NK-92 (cell line): ENCODE data around the gene IFITM5.
"Not testable (repeated sequence)": the region's sequence is repeated elsewhere in the genome, so short reads cannot be mapped to it uniquely, and the experiment has no call there.

ENCODE experiments used
- DNase-seq: peaks from one replicate; lab custom pipeline; 2025; ENCODE audit not compliant: unreplicated experiment; lab: John Stamatoyannopoulos, UW

Gene IFITM5

DNA sequence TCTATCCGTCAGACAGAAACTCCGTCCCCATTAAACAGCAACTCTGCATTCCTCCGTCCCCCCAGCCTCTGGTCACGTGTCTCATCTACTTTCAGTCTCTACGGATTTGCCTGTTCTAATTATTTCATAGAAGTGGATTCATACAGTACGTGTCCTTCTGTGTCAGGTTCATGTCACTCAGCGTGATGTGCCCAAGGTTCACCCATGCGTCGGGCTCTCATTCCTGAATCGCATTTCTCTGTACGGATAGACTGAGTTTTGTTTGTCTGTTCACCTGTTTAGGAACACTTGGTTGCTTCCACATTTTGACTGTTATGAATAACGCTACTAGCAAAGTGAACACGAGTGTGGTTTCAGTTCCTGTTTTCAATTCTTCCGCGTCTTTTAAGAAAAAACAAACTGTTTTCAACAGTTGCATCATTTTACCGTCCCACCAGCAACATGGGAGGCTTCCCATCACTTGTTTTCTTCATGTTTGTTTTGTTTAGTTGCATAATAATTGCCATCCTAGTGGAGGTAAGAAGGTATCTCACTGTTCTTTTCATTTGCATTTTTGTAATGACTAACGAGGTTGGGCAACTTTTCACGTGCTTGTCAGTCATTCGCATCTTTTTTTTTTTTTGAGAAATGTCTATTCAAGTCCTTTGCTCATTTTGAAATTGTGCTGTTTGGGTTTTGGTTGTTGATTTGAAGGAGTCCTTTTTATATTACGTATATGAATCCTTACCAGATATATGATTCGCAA lies 30.0 kb downstream of the IFITM5 start:
- no peak for DNase-seq

DNA sequence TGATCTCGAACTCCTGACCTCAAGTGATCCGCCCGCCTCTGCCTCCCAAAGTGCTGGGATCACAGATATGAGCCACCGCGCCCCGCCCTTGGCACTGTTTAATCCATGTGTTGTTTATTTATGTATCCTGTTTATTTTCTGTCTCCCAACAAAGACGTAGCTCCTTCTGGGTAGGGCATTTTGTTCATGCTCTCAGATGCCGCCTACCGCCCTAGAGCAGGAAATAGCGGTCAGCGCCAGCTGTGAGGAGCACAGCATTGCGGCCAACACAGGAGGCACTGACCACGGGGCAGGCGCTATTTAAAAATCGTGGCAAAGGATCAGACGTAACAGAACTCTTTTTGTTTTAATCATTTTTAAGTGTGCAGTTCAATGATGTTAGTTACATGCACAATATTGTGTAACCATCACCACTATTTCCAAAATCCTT lies 30.6 kb downstream of the IFITM5 start:
- not testable (repeated sequence) for DNase-seq

DNA sequence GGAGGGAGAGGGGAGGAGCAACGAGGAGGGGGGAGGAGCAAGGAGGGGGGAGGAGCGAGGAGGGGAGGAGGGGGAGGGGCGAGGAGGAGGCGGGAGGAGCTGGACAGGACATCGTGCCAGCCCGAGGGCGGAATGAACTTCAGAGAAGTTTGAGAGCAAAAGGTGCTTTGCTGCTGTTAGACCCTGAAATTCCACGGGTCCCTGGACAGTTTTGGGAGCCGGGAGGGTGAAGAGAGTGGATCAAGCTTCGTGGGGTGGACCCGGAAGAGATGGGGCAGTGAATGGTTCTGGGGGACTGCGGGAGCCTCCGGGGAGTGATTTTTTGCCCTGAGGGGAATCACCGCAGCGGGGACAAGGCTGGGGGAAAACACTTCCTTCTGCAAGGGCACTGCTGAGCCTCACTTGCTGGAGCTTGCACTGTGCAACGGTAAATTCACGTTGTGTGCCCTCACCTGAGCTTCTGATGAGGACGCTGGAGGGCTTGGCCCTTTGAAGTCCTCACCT lies 31.8 kb downstream of the IFITM5 start:
- no peak for DNase-seq

DNA sequence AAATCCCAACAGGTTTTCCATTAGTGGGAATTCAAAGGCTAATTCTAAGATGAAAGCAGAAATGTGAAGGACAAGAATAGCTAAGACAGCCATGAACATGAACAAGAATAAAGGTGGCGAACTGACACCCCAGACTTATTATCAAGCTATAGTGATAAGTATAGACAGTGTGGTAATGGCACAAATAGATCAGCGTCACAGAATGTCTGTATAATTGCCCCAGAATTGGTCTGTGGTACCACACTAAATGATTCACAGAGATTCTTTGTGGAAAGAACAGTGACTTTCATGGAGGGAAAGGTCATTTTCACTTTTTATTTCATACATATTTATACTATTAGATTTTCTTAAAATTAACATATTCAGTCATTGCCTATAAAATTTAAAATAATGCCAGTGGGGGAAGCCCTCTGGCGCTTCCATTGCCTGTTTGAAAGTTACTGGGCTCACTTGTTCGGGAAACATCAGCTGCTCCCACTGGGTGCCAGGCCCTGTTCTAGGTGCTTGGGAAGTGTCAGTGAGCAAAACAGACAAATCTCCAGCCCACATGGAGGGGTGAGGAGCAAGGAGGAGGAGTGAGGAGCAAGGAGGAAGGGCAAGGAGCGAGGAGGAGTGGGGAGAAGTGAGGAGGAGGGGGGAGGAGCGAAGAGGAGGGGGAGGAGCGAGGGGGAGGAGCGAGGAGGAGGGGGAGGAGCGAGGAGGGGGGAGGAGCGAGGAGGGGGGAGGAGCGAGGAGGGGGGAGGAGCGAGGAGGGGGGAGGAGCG lies 32.5 kb downstream of the IFITM5 start:
- no peak for DNase-seq

DNA sequence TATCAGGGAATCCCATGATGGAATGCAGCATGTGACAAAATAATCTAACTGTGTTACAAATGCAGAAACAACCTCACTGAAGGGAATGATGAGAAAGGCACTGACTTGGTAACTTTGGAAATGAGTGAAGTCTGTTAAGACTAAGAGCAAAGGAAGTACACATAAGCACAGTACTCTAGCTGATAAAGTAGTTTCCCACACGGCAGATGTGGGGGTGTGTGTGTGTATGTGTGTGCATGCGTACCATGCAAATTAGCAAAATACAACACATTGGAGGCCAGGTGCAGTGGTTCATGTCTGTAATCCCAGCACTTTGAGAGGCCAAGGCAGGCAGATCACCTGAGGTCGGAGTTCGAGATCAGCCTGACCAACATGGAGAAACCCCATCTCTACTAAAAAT lies 37.7 kb downstream of the IFITM5 start:
- DNase-seq = no peak

DNA sequence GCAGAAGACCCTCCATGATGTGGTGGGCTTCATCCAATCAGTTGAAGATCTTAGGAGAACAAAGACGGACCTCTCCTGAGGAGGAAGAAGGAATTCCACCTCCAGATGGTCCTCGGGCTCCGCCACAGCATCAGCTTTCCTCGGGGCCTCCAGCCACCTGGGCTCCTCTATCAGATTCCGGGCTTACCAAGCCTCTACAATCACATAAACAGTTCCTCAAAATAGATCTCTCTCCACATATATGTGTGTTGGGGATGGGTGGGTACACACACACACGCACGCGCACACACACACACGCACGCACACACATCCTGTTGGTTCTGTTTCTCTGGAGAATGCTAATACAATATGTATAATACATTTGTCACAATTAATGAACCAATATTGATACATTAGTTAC lies 39.9 kb downstream of the IFITM5 start:
- DNase-seq = no peak

DNA sequence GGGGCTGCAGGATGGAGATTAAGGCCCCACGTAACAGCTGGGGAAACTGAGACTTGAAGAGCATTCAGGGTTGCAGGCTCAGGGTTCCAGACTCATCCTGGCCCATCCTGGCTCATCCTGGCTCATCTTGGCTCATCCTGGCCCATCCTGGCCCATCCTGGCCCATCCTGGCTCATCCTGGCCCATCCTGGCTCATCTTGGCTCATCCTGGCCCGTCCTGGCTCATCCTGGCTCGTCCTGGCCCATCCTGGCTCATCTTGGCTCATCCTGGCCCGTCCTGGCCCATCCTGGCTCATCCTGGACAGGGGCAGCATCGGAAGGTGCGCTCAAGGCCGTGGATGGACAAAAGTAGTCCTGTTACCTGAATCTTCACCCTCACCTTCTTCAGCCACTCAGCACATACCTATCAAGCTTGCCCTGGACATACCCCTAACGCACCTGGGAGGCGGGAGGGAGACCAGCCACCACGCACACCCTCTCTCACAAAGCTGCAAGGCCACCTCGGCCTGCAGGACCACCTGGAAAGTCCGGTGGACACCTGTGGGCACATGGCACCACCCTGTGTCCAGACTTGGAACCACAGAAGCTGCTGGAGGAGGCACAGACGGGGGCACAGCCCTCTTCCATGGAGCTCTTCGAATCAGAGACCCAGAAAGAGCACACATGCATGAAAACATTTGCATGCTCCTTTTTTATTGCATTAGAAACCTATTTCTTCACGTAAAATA lies 41.4 kb downstream of the IFITM5 start:
- no peak for DNase-seq

DNA sequence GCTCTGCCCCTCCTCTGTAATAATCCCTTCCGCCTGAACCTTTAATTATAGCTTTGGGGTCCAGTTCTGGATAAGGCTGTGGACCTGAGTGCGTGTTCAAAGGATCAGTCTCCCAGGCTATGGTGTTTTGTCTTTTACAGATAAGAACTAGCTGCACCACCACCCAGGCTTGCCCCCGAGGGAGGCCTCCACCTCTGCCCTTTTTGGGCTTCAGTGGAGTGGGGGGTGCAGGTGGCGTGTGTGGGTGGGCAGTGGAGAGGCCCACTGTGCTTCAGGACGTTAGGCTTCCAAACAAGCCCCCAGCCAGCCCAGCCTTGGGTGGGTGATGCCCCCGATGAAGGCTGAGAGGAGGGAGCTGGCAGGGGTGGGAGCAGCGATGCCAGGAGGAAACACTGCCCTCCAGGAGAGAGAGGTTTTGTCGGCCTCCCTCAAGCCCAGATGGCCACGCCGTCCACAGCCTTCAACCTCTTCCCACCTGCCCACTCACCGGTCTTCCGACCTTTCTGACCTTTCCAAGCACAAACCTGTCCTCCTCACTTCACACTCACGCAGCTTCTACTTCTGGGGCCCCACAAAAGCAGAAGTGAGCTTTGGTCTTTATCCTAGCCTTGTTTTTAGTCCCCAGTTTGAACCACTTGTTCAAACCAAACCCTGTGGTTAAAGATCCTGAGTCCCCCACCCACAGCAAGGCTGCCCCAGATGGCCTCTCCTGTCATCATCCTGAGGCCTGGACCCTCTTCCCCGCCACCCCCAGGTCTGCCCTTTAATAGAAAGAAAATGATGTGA lies 42.2 kb downstream of the IFITM5 start:
- no peak for DNase-seq

DNA sequence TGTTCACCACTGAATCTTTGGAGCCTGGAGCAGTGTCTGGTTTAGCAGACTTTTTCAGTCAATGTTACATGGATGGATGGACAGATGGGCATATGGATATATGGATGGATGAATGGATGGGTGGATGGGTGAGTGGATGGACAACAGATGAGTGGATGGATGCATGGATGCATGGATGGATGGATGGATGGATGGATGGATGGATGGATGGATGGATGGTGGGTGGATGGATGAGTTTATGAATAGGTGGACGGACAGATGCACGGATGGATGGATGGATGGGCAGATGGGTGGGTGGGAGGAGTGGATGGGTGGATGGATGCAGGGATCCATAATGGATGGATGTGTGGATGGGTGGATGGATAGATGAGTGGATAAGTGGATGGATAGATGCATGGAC lies 43.5 kb downstream of the IFITM5 start:
- no peak for DNase-seq

DNA sequence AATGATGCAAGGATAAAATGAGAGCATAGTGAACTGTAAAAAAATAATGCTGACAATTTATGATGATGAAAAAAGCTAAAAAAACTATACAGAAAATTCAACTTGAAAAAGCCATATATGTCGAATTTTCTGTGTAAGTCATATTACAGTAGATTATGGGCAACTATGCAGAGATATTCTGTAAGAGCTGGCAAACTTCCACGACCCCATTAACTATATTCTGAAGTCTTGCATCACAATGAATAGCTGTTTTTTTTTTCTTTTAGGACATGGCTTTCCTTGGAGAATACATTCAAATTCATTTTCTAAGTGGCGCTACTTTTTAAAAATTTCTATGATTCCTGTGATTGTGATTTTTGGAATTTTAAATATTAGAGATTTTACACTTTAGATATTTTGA lies 44.1 kb downstream of the IFITM5 start:
- no peak for DNase-seq

DNA sequence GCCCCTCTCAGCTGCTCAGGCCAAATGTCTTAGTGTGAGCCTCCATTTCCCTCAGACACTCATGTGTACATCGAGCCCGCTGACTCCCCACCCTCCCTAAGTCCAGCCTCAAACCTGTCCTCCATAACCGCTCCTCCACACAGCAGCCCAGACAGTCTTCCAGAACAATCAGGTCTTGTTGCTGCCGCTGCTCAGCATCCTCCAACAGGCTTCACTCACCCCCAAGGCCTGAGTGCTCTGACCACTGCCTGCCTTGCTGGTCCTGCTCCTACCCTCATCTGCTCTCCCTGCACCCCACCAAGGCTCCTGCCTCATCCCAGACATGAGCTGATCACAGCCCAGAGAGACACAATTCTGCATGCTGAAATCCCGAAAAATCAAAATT lies 45.4 kb downstream of the IFITM5 start:
- DNase-seq = no peak

DNA sequence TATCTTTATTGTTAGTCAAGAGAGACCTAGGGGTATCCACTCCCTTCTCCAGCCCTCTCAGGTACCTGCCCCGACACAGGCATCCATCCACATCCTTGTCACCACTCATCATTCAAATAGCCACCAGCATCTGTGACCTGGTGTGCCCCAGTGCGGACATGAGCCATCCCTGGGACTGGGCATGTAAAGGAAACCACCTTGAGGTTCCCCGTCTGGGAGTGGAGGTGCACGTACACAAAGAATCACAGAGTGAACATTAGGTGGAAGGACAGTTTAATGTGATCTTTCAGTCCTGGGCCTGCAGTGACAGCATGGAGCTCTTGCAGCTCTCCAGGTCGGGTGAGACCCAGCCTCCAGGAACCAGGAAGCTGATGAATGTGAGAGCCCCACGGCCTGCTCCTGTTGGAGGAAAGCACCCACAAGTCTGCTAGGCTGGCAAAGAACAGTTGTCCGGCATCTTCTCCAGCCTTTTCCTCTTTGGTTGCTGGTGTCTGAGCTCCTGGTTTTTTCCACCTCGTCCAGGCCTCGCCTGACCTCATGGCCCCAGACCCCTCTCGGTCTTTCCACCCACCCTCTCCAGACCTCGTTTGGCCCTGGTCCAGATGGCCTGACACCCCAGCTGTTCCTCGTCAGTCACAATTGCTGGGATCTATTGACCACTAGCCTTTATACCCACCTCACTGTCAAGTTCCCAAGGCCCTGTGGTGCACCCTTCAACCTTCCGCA lies 46.0 kb downstream of the IFITM5 start:
- DNase-seq = no peak

DNA sequence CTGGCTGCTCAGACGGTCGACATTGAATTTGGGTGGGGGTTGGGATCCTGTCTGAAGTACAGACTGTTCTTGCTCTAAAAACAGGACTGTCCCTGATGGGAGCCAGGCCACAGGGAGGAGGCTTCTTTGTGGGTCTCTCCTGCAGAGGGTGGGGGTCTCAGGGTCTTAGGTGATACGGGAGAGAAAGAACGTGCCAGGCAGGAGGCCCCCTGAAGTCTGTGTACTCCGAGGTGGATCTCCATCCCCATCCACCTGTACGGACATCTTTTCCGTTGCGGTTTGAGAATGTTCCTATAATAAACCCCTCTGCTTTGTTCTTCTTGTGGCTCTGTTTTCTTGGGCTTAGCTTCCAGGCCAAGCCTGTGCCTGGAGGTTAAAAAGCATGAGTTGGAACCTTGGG lies 46.7 kb downstream of the IFITM5 start:
- DNase-seq = no peak

DNA sequence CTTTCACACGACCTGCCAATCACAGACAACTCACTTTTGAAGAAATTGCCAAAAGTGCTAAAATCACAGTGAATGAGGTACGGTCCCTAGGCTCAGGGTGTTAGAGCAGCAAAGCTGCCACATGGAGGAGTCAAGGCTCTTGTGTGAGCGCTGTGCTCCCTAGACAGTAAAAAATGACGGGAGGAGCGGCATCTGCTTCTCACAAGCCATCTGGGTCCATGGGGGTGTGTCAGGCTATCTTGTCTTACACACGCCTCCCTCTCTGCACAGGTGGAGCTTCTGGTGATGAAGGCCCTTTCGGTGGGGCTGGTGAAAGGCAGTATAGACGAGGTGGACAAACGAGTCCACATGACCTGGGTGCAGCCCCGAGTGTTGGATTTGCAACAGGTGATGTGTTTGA lies 47.8 kb downstream of the IFITM5 start:
- DNase-seq = no peak

DNA sequence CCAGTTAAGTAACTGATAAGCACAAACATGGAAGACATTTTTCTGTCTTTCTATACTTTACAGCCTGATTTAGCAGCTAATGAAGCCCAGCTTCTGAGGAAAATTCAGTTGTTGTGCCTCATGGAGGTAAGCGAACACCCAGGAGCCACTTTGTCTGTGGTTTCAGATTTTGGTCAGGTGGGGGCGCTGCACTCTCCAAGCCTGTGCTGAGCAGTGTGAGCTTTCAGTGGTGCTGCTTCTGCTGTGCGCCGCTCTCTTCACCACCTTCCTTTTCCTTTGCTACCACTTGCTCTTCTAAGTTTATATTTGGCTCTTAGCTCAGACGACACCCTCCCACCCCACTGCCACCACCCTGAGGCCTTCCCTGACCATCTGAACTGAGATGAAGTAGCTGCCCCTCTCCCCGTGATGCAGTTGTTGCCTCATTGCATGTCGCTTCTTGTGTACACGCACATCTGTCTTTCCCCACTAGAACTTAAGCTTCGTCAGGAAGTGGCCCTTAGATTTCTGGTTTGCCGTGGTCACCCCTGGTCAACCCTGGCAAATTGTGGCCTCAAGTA lies 48.5 kb downstream of the IFITM5 start:
- no peak for DNase-seq

DNA sequence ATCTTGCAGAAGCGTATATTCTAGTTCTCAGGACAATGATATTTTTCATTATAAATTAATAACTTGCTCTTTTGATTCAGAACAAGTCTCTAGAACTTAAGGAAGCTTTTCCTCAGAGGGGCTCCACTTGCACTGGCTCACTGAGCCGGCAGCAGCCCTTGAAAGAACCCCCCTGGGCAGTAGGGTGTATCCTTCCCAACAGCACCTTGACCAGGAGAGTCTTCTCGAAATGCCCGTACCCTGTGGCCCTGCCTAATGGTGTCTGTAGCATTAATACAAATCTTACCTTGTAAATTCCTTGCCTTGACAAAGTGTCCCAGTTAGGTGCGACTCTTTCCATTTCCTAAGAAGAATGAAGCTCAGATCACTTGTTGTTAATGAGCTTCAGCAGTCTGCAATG lies 49.1 kb downstream of the IFITM5 start:
- DNase-seq = no peak

DNA sequence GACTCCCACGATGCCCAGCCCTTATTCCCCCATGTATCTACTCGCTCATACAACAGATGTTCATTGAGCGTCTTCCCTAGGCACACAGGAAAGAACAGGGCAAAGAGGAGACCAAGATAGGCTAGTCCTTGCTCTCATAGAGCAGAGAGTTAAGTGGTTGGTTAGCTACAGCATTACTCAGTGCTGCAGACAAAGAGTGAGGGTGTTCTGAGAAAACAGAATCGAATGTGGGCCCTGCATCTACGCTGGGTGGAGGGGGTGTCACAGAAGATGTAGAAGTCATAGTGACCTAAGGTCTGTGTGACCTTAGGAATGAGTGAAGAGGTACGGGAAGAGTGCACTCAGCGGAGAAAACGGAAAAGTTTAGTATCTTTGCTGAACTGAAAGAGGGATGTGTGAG lies 50.3 kb downstream of the IFITM5 start:
- no peak for DNase-seq
